HG02943 (cell line): ENCODE measurements around the gene IFI30.

Source experiments
- ATAC-seq: cut with Tn5 transposase; IDR thresholded peaks from one replicate; pipeline ENCODE4 v1.9.1; 2021; ENCODE audit warnings: mild to moderate bottlenecking, low read depth, moderate library complexity; ENCODE audit not compliant: unreplicated experiment

The IFI30 gene

GRCh38 chr19:18167975-18168645 lies 5.5 kb upstream of the IFI30 start:
- ATAC-seq: no peak

- ATAC-seq: no peak
Measured at GRCh38 chr19:18168673-18169381, 4.8 kb upstream of the IFI30 start.

GRCh38 chr19:18170714-18171255 lies 2.8 kb upstream of the IFI30 start:
- ATAC-seq: no peak

- no peak for ATAC-seq
Measured at GRCh38 chr19:18171605-18172327, 1.8 kb upstream of the IFI30 start.

GRCh38 chr19:18172331-18173053 lies 1.1 kb upstream of the IFI30 start:
- ATAC-seq: no peak

- no peak for ATAC-seq
Measured at GRCh38 chr19:18173054-18173571, 500 bp upstream of the IFI30 start.

- ATAC-seq: no peak
Measured at GRCh38 chr19:18174983-18175382, 1.4 kb downstream of the IFI30 start.

- no peak for ATAC-seq
Measured at GRCh38 chr19:18176367-18177310, 3.0 kb downstream of the IFI30 start.

- ATAC-seq: no peak
Measured at GRCh38 chr19:18179957-18180356, 6.3 kb downstream of the IFI30 start.

GRCh38 chr19:18183529-18183928 lies 9.9 kb downstream of the IFI30 start:
- no peak for ATAC-seq

- no peak for ATAC-seq
Measured at GRCh38 chr19:18185538-18185937, 11.9 kb downstream of the IFI30 start.

- no peak for ATAC-seq
Measured at GRCh38 chr19:18190278-18190677, 16.7 kb downstream of the IFI30 start.

GRCh38 chr19:18191640-18192062 lies 18.0 kb downstream of the IFI30 start:
- no peak for ATAC-seq

- ATAC-seq: peak; percentile 85
Measured at GRCh38 chr19:18192673-18193387, 19.2 kb downstream of the IFI30 start, which contains the start of gene MPV17L2. Gene MPV17L2, plus strand, starts transcription at chr19:18193218. Its CDS starts 64 bp downstream, at chr19:18193282.

GRCh38 chr19:18193388-18194180 lies 20.0 kb downstream of the IFI30 start:
- ATAC-seq: peak; percentile 6

- ATAC-seq: no peak
Measured at GRCh38 chr19:18194181-18194530, 20.5 kb downstream of the IFI30 start.

- no peak for ATAC-seq
Measured at GRCh38 chr19:18194554-18195238, 21.1 kb downstream of the IFI30 start.
